Measurements from ENCODE around the gene PLEKHA6. TPM values are rescaled to one million over a fixed set of nuclear protein-coding genes. Genes with fewer than 3 reads are reported as not detected.

Gene PLEKHA6
- total and polyA plus RNA-seq, 2 donors (not counting 1 experiment from before 2014, with no cell fraction given), result 0.31 to 0.47 TPM

DNA sequence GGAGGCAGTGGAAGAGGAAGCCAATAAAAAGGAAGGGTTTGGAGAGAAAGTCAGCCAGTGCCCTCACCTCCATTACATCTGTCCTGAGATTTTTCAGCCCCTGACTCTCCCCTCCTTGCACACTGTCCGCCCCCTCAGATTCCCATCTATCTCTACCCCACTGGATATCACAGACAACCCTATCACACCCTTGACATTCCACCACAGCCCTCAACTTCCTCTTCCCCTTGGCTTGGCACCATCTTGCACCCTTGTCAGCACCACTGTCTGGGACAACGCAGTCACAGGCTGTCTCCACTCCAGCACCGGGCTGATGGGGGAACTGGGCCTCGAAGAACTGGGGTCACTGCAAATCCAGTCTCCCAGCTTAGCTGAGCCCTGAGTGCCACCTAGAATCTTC is 14.2 kb upstream of the PLEKHA6 start:
- Mint-ChIP-seq H3K27ac (no peak overlapping the region), H3K9me3 (ENCODE audit: insufficient read depth) (no peaks in the 10 kb centered on the region), H3K4me1 (peaks cover 14% of the 10 kb centered on the region), H3K4me3 (no peak overlapping the region), H3K27me3 (peaks cover 34% of the 10 kb centered on the region)
- no peak overlapping the region for H3K4me2 ChIP-seq (replicated peaks; ENCODE audit: low read depth, low read length, poor library complexity, severe bottlenecking)
- H3K79me2 ChIP-seq (ENCODE audit: control insufficient read depth, insufficient read depth, low read length), result no peaks in the 10 kb centered on the region
- ChIA-PET POLR2A (no interaction called here), CTCF (interaction anchor here (0.9 to 1.4 kb wide), 2 partner anchors 11 to 211 kb away, joined by 5 read pairs; no protein-coding TSS in a partner anchor)
- H4K20me1 ChIP-seq (ENCODE audit: control insufficient read depth, insufficient read depth, low read length, poor library complexity, severe bottlenecking), result no peaks in the 10 kb centered on the region
- intact Hi-C loops (cut with micrococcal nuclease), result no loop called here
- H2AFZ ChIP-seq (ENCODE audit: insufficient read depth, low read depth, low read length, poor library complexity, severe bottlenecking), result no peak overlapping the region
- no peak overlapping the region for H3K4me3 ChIP-seq (ENCODE audit: control extremely low read depth in 1 of 5, extremely low read depth in 1 of 5, insufficient read depth in 1 of 5, low read depth in 2 of 5, low read length in 4 of 5)
- DNase-seq (no peak), ATAC-seq (ENCODE audit: low read depth) (no peak)
- H3K4me1 ChIP-seq (ENCODE audit: control insufficient read depth in 2 of 2, insufficient read depth in 2 of 2, low read length in 2 of 2), result peaks cover 13 to 14% of the 10 kb centered on the region in 2 donors
- peaks cover 0 to 46% (median 17%) of the 10 kb centered on the region in 4 experiments for H3K27me3 ChIP-seq (replicated peaks in 1 of 4; ENCODE audit: control extremely low read depth in 1 of 4, control insufficient read depth in 3 of 4, insufficient read depth in 4 of 4, low read length in 3 of 4)
- 57% methylated on average over 4 of the region's 4 CpGs for WGBS (ENCODE audit: insufficient coverage)
- H3K9me3 ChIP-seq (ENCODE audit: control extremely low read depth in 1 of 3, control insufficient read depth in 2 of 3, insufficient read depth in 1 of 3, low read length in 2 of 3), result no peaks in the 10 kb centered on the region
- H3K36me3 ChIP-seq (replicated peaks in 1 of 2; ENCODE audit: control extremely low read depth in 1 of 2, control insufficient read depth in 1 of 2, extremely low read depth in 1 of 2, insufficient read depth in 2 of 2, low read length in 1 of 2), result no peaks in the 10 kb centered on the region
- no peak overlapping the region for H3K9ac ChIP-seq (ENCODE audit: low read length)
- TF ChIP-seq EZH2 (IDR thresholded peaks at IDR 0.05; ENCODE audit: borderline replicate concordance, insufficient read depth, low read depth, low read length, poor library complexity, severe bottlenecking), result no peak
- TF ChIP-seq, protein P1, sequence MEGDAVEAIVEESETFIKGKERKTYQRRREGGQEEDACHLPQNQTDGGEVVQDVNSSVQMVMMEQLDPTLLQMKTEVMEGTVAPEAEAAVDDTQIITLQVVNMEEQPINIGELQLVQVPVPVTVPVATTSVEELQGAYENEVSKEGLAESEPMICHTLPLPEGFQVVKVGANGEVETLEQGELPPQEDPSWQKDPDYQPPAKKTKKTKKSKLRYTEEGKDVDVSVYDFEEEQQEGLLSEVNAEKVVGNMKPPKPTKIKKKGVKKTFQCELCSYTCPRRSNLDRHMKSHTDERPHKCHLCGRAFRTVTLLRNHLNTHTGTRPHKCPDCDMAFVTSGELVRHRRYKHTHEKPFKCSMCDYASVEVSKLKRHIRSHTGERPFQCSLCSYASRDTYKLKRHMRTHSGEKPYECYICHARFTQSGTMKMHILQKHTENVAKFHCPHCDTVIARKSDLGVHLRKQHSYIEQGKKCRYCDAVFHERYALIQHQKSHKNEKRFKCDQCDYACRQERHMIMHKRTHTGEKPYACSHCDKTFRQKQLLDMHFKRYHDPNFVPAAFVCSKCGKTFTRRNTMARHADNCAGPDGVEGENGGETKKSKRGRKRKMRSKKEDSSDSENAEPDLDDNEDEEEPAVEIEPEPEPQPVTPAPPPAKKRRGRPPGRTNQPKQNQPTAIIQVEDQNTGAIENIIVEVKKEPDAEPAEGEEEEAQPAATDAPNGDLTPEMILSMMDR (IDR thresholded peaks at IDR 0.05), result no peak
- H3K27ac ChIP-seq (ENCODE audit: low read length in 2 of 2), result no peak overlapping the region

DNA sequence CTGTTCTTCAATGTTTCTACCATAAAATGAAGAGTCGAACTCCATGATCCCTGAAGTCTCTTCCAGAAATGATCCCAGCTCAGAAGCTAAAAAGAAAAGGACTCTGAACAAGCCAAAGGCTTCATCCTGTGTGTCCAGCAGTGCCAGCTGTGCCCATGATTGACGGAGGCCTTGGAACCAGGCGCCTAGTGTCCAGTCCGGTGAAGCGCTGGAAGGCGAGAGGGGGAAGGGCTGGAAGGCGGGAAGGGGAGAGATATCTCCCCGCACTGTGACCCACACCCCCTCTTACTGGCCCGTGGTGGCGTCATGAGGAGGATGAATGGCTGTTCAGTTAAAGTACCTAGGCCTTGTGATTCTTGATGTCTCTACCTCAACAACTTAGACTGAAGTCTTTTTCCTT is 10.4 kb upstream of the PLEKHA6 start:
- Mint-ChIP-seq H3K27me3 (peaks cover 33% of the 10 kb centered on the region), H3K4me3 (no peak overlapping the region), H3K27ac (no peak overlapping the region), H3K4me1 (no peaks in the 10 kb centered on the region), H3K9me3 (ENCODE audit: insufficient read depth) (no peaks in the 10 kb centered on the region)
- DNase-seq (no peak), ATAC-seq (ENCODE audit: low read depth) (no peak)
- no peaks in the 10 kb centered on the region for H3K36me3 ChIP-seq (replicated peaks in 1 of 2; ENCODE audit: control extremely low read depth in 1 of 2, control insufficient read depth in 1 of 2, extremely low read depth in 1 of 2, insufficient read depth in 2 of 2, low read length in 1 of 2)
- H3K4me3 ChIP-seq (ENCODE audit: control extremely low read depth in 1 of 5, extremely low read depth in 1 of 5, insufficient read depth in 1 of 5, low read depth in 2 of 5, low read length in 4 of 5), result no peak overlapping the region
- ChIA-PET CTCF (interaction anchor here (1.3 to 1.7 kb wide), 2 partner anchors 28 to 207 kb away, joined by 6 read pairs; no protein-coding TSS in a partner anchor), POLR2A (no interaction called here)
- no peak overlapping the region for H3K9ac ChIP-seq (ENCODE audit: low read length)
- intact Hi-C loops (cut with micrococcal nuclease), result no loop called here
- peaks cover 0 to 22% (median under 1%) of the 10 kb centered on the region in 4 experiments for H3K27me3 ChIP-seq (replicated peaks in 1 of 4; ENCODE audit: control extremely low read depth in 1 of 4, control insufficient read depth in 3 of 4, insufficient read depth in 4 of 4, low read length in 3 of 4)
- no peak overlapping the region for H3K4me2 ChIP-seq (replicated peaks; ENCODE audit: low read depth, low read length, poor library complexity, severe bottlenecking)
- no peaks in the 10 kb centered on the region for H3K4me1 ChIP-seq (ENCODE audit: control insufficient read depth in 2 of 2, insufficient read depth in 2 of 2, low read length in 2 of 2)
- TF ChIP-seq, protein P1 (IDR thresholded peaks at IDR 0.05), result no peak
- TF ChIP-seq EZH2 (IDR thresholded peaks at IDR 0.05; ENCODE audit: borderline replicate concordance, insufficient read depth, low read depth, low read length, poor library complexity, severe bottlenecking), result no peak
- no peak overlapping the region for H2AFZ ChIP-seq (ENCODE audit: insufficient read depth, low read depth, low read length, poor library complexity, severe bottlenecking)
- WGBS (ENCODE audit: insufficient coverage), result 90% methylated on average over 5 of the region's 10 CpGs
- H4K20me1 ChIP-seq (ENCODE audit: control insufficient read depth, insufficient read depth, low read length, poor library complexity, severe bottlenecking), result no peaks in the 10 kb centered on the region
- no peaks in the 10 kb centered on the region for H3K79me2 ChIP-seq (ENCODE audit: control insufficient read depth, insufficient read depth, low read length)
- H3K27ac ChIP-seq (ENCODE audit: low read length in 2 of 2), result no peak overlapping the region
- H3K9me3 ChIP-seq (ENCODE audit: control extremely low read depth in 1 of 3, control insufficient read depth in 2 of 3, insufficient read depth in 1 of 3, low read length in 2 of 3), result no peaks in the 10 kb centered on the region
